NOMO-1 treated with DMSO at 0.1 percent for 48 hours (cell line): ENCODE data around the gene NOL4L.
"Not testable (repeated sequence)": the region's sequence is repeated elsewhere in the genome, so short reads cannot be mapped to it uniquely, and the experiment has no call there.

Experiments used
- DNase-seq: peaks from one replicate; lab custom pipeline; 2025; ENCODE audit not compliant: unreplicated experiment; lab: John Stamatoyannopoulos, UW

The NOL4L gene

DNA sequence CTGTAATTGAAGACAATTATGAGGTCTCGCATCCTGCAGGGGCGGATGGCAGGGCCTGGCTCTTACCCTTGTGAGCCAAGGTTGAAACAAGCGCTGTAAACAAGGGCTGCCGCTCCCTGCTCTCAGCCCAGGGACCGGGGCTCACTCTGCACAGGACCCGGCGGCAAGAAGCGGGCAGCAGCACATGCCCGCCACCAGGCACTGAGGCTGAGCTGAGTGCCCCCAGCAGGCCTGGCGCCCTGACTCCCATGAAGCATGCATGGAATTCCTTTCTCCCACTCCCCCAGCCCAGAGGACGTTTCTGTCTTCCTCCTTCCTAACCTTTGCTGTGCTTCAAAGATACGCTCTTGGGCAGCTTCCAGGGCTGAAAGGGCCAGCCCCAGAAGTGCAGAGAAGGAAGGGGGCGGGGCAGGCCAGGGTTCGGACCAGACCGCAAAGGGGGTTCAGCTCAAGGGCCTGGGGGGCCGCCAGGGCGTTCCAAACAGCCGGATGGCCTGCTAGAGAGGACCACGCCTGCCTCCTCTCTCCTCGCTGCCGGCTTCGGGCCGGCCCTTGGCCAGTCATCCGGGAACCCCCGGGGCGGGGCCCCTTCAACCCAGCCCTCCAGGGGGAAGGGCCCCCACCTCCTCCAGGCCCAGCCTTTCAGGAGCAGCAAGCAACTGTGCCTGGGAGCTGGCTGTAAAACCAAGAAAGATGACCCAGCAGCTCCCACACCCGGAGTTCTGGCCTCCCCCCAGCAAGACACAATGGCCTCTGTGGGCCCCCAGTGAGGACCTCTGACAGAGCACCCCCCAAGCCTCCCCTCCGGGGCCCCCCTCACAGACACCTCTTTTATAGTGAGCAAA, 109.9 kb downstream of the NOL4L start:
- no peak for DNase-seq

DNA sequence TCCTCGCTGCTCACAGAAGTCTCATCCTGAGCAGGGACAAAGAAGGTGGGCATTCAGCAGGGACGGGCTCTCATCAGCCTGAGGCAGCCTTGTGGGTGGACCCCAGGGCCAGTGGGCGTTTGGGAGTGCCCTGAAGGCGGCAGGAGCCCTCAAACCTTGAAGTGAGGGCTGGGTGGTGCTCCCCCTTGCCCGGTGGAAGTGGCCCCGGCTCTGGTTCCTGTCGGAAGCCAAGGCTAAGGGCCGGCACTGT, 110.5 kb downstream of the NOL4L start:
- DNase-seq: no peak

DNA sequence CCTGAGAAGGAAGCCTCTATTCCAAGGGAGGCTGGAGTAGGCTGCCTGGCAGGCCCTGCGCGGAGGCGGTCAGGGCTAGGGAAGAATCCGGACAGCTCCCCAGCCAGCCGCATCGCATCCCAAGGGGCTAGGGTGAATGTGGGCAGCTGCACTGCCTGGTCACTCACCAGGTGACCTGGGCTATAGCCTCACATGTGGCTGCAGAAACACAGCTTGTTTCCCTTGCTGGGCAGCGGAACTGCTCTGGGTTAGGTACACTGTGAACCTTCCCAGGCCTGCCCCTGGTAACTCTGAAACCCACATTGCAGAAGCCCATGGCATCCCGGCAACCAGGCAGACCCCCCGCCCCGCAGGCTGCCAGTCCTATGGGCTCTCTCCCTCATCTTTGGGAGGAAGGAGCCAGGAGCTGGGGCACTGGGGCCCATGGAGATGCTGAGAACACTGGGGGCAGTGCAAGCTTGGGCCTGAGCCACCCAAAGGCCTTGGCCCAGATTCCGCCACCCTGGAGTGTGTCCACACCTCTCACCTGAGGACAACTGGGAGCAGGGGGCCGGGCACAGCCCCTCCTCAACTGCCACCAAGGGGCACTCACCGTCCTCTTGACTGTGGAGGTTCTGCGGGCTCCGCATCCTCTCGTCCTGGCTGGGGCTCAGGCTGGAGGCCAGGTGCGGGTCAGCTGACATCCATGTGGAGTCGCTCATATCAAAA, 111.0 kb downstream of the NOL4L start:
- no peak for DNase-seq

DNA sequence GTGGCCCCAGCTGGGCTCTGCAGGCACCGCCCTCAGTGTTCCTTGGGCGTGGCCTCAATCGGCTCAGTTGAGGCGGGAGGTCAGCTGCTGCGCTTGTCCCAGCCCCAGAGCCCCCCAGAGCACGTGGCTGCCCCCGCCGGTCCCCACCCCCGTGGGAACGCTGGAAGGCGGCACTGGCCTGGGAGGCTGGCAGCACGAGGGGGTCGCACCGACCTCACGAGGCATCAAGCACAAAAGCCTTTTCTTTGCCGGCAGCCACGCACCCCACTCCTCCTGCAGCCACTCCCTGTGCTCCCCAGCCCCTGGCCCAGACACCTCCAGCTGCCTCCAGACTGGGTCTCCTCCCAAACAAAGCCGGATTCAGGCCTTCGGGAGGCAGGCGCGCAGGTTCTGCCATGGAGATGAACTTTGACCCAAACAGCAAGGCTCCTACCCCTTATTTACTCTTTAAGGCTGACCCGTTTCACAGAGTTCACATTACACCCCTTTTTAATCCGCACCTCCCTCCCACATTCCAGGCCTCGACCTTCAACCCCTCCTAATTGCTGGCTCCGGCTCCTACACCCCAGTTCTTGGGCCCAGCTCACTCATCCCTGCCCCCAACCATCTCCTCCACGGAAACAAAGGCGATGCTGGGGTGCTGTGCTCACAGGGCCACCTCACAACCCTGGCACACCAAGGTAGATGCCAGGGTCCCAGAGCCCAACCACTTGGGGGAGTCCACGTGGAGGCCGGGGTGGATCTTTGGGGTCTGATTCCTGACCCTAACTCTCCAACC, 111.7 kb downstream of the NOL4L start:
- no peak for DNase-seq

DNA sequence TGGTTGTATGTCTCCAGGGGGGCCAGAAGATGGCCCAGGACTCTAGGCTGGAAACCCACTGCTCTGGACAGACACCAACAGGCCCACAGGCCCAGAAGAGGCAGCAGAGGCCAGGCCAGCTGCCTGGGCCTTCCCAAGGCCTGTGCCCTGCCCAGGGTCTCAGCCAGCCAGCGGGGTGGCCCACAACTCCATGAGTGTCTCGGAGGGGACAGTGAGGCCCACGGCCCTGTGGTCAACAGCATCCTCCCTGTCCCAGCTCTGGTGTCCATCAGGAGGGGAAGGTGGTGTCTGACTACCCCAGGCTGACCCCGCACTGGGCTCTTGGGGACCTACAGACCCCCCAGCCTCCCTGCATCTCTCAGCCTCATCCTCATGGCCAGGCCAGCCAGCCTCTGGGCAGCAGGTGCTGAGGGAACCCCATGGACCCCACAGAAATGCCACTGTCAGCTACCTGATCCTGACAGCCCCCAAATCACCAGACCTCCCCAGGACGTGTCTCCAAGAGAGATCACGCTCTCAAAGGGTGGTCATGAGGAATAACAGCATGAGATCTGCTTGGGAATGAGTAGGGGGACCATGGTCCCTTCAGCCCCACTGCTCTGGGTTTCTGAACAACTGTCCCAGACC, 112.4 kb downstream of the NOL4L start:
- DNase-seq: no peak

DNA sequence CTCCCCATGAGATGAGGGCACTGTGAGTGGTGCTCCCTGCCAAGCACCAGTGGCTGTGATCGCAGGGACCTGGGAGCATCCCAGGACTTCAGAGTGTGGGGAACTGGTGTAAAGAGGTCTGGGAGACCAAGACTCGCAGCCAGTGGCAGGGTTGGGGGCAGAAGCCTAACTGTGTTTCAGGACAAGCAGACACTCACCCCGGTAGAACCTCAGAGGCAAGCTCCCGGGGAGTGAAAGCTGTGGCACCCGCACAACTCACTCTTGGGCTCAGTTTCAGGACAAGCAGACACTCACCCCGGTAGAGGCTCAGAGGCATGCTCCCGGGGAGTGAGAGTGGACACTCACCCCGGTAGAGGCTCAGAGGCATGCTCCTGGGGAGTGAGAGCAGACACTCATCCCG, 114.2 kb downstream of the NOL4L start:
- no peak for DNase-seq

DNA sequence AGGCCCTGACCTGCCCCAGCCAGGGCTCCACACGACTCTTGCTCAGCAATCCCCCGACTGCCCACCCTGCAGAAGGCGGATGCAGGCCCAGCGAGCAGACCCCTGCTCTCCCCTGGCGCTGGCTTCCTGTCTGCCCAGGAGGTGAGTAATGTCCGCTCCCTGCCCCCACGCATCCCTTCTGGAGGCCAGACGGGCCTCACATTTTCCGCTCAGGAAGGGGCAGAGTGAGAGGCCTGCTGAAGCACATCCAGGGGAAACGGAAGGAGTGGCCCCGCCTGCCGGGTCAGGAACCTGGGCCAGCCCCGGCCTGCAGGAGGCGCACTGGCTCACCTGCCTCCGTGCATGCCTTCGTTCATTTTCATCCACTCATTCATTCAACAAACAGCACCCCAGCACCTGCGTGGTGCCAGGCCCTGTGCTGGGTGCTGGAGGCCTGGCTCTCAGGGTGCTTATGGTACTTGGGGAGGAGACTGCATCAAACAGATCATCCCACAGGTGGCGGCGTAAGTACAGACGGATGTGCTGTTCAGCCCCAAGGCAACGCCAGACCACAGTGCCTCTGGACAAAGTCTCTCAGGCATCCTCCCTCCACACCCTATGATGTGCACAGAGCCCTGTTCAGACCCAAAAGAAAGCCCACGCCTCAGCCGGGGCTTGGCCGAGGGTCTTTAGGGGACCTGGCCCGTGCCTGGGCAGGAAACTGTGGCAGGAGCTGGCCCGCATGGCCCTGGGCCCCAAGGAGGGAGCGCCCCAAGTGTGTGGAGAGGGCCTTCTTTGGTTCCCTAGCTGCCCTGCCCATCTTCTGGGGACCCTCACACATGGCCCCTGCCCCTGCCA, 114.9 kb downstream of the NOL4L start:
- peak; percentile 2 for DNase-seq

DNA sequence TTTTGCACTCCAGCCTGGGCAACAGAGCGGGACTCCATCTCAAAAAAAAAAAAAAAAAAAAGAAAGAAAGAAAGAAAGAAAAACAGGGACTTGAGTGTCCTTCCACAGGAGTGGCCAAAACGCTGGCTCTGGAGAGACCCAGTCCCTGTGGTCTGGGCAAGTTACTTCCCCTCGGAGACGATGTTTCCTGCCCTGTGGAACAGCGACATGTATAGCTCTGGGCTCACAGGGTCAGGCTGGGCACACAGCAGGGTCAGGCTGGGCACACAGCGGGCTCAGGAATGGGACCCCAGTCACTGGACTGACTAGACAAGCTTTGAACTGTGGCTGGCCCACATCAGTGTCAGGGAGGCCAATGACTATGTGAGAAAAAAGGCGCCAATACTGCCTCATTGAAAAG, 116.3 kb downstream of the NOL4L start:
- DNase-seq: no peak

DNA sequence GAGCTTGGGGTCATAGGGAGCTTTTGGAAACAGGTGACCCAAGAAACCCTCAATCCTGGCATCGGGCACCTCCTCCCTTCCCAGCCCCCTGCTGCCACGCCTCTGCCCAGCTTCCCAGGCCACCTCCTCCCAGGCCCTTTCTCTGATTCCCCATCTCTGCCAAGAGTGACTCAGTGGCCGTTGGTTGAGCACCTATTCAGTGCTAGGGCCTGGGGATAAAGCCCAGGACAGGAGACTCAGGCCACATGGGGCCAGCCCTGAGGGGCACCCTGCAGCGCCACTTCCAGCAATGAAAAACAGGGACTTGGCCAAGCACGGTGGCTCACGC, 116.9 kb downstream of the NOL4L start:
- no peak for DNase-seq

DNA sequence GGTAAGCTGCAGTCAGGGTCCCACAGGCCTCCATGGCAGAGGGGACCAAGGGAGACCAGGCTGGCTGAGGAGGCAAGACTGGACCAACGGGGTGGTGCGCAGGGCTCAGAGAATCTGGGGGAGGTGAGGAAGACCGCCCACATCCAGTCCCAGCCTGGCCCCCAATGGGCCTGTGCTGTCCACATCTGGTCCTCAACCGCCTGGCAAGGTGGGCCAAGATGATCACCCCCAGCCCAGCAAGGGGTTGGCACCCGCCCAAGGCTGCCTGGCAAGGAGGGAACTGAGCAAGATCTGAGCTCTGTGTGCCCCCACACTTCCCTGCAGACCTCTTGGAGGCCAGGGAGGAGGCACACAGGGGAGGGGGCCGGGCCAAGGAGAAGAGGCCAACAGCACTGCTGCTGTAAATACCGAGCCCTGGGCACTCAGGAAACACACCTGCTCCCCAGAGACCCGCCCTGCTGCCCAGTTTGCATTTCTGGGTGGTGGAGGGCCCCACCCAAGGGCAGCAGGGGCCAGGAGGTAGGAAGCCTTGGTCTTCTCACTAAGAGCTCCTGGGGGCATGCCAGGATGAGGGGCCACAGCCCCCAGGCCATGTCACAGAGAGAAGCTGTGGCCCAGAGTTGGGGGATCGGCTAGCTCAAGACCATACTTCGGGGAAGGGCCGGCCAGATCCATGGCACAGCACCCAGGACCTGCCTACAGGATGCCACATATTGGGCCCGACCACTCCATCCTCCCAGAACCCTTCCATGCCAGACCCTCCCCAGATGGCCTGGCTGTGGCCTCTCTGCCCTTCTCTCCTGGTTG, 117.4 kb downstream of the NOL4L start:
- no peak for DNase-seq

DNA sequence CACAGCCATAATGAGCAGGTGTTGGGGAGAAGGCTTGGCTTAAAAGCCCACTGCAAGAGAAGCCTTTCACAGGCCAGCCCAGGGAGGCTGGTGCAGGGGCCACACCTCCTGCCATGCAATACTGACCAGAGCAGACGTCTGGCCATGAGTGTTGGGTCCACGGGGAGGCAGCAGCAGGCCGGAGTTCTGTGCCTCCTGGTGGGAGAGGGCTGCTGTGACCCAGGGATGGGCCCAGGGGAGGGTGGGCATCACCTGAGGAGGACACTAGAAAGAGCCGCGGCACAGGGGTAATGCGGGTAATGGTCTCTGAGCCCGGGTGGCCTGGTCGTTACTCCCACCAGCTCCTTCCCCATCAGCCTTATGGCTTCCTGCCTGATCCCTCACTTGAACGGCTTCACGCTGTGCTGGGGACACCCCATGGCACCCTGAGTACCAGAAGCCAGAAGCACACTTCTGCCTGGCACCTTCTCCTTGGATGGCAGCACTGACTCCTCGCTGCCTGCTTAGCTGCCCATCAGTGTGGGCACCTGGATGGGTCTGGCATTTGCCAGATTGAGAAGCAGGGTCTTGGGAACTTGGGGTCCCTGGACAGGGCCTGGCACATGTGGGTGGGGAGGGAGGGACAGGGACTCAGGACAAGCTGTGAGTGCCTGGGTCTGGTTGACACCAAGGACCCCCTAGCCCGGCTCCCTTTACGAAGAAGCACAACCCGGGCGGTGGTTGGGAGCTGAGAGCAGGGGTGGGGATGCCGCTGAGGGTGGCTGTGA, 118.2 kb downstream of the NOL4L start:
- DNase-seq: no peak

DNA sequence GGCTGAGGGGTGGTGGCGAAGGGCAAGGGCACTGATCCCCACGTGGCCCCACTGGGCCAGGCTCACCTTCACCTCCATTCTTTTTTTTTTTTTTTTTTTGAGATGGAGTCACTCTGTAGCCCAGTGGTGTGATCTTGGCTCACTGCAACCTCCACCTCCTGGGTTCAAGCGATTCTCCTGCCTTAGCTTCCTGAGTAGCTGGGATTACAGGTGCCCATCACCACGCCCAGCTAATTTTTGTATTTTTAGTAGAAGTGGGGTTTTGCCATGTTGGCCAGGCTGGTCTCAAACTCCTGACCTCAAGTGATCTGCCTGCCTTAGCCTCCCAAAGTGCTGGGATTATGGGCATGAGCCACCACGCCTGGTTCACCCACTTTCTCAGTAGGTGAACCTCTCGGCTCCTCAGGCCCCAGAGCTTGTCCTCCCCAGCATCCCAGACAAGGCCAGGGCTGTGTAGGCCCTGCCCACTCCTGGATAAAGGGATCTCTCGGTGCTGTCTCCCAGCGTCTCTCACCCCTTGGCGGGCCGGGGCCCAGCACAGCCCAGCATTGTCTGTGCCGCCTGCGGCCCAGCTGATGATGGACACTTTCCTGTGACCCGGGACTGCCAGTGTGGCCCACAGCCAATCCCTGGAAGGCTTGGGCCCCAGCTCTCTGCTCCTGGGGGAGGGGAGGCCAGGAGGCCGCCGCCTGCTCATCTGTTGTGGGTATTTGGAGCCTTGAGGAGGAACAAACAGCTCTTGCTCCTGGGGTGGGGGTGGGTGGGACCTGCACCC, 119.0 kb downstream of the NOL4L start:
- not testable (repeated sequence) for DNase-seq

DNA sequence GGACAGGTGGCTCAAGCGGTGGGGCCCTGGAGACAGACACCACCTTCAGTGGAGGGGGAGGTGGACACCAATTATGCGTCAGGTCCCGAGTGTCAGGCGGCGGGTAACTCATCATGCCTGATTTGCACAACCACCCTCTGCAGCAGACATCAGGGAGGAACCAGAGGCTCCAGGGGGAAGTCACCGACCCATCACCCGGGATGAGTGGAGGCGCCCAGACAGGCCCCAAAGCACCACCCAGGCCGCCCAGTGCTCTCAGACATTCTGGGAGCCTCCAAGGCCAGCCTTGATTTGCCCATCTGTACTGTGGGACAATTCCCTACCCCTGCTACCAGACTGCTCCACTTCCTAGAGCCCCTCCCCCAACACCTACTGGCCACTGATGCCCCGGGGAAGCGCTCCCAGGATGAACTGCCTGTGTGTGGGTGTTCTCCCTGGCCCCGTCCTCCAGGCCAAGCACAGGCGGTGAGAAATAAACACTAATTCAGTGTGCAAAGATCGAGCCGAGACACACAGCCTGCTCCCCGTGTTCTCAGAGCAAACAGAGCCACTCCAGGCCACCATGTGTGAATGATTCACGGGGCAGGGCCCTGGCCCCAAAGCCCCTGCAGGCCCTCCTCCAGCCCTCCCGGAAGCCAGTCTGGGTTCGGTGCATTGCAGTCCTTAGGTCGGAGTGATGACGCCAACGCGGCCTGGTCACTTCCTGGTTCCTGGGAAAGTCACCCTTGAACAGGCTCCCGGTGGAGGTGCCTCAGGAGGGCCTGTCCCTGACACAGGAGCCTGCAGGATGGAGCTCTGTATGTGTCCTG, 119.8 kb downstream of the NOL4L start:
- no peak for DNase-seq

DNA sequence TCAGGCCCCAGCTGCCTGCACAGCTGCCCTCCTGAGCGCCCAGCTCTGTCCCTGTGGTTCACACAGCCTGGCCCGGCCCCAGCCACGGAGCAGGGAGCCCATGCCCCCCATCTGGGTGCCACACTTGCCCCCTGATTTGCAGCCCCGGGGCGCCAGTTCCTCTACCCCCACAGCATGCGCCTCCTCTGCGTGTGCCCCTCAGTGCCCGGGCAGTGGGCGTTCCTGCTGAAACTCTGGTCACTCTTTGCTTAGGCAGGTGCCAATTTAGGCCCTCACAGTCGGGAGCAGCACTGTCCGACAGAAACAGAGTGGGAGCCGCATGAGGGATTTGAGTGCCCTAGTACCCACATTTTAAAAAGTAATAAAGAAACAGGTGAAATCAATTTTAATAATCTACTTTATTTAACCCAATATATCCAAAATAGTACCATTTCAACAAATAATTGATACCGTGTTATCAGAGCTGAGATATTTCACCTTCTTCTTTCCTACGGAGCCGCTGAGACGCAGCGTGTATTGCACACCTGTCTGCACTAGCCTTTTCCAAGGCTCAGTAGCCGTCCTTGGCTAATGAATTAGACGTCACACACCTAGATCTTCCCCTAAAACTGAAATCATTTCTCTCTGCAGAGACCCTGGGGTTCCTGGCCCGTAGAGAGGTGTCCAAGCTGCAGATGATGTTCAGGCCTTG, 120.6 kb downstream of the NOL4L start:
- DNase-seq: no peak

DNA sequence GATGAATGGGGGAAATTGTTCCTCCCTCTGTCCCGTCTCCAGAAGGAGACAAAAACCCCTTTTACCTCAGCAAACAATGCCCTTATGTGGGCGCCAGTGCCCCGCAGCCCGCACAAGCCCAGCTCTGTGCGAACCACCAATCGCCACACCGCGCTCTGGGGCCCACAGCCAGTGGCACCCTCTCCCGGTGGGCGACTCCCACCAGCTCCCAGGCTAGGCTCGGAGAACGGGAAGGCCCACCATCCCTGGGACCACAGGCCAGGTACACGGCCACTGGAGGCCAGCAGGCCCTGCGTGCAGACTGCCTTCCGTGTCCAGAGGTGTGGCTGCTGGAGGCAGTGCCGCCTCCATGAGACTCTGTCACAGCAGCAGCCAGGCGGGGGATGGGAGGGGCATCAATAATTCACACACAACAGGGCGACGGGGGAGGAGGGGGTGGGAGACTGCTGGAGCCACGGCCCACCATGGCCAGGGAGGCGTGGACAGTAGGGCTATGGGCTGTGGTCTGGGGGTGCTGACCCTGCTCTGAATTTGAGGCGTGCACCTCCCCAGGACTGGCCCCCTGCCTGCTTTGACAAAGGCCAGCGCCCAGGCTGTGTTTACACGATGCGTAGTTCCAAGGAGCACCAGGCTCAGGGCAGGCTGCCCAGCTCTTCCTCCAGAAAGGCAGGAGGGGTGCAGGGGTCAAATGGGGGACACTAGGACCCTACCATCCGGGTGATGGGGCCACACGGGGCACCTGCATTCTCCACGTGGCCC, 121.3 kb downstream of the NOL4L start:
- no peak for DNase-seq

DNA sequence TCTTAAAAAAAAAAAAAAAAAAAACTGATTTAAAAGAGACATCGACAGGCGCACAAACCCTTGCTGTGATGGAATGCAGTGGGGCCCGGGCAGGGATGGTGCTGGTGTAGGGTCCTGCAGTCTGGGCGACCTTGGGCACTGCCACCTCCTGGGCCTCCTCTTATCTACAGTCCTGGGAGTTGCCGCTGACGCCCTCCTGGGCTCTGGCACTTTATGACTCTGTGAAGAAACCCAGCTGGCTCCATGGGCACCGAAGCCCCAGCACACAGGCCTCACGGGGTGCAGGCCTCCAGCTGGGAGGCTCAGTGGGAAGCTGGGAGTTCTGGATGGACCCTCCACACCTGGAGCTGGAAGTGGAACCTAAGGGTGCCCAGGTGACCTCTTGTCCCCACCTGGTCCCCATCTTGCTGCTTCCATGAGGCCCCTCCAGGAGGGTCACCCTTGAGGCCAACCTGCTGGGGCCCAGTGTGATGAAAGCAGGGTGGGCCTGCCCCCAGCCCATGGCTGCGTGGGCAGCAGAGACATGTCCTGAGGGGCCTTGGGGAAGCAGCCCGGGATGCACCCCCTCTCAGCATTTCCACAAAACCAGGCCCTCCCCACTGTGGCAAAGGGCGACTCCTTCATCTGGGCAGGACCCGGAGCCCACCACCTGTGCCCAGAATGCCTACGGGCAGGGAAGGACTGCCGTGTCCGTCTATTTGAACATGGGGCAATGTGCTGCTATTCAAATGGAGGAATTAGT, 122.1 kb downstream of the NOL4L start:
- no peak for DNase-seq
